HepG2 (cell line): ENCODE measurements around the gene VAMP8. TPM values are rescaled to one million over a fixed set of nuclear protein-coding genes. Genes with fewer than 3 reads are reported as not detected.

Source experiments
- AGO1 ChIP-seq: fragments of 200-400 bp; formaldehyde crosslinking; IDR thresholded peaks from 2 replicates; pipeline ENCODE4 v1.6.1; 2017; ENCODE audit warnings: mild to moderate bottlenecking, low read depth, low read length, moderate library complexity; ENCODE audit not compliant: poor library complexity, severe bottlenecking
- DMAP1 ChIP-seq: IDR thresholded peaks from 2 replicates; pipeline ENCODE4 v1.6.1; 2016
- EP300 ChIP-seq, 3 experiments: sonication (generic) in 1 of 3; formaldehyde crosslinking in 1 of 3; IDR thresholded peaks; 2 replicates each; pipeline versions ENCODE4 v1.5.1 to v1.6.1; 2011 to 2020; ENCODE audit warnings: low read depth in 2 of 3, low read length in 2 of 3, borderline replicate concordance in 1 of 3, improper control_type of control experiment in 1 of 3, mild to moderate bottlenecking in 1 of 3, missing genetic modification reagents in 1 of 3, moderate library complexity in 1 of 3
- HDAC1 ChIP-seq: sonication (generic); formaldehyde crosslinking; IDR thresholded peaks from 2 replicates; pipeline ENCODE4 v1.5.1; 2020; ENCODE audit warnings: mild to moderate bottlenecking, missing genetic modification reagents
- HNF4A ChIP-seq: sonication (generic); formaldehyde crosslinking; IDR thresholded peaks from 2 replicates; pipeline ENCODE4 v1.4.0; 2020; ENCODE audit warnings: missing genetic modification reagents
- KLF12 ChIP-seq: sonication (generic); formaldehyde crosslinking; IDR thresholded peaks from 2 replicates; pipeline ENCODE4 v1.4.0; 2020; ENCODE audit warnings: missing genetic modification reagents, borderline replicate concordance
- MATR3 ChIP-seq: sonication (generic); formaldehyde crosslinking; IDR thresholded peaks from 2 replicates; pipeline ENCODE4 v1.4.0; 2020; ENCODE audit warnings: missing genetic modification reagents
- NR2C2 ChIP-seq: sonication (generic); formaldehyde crosslinking; IDR thresholded peaks from 2 replicates; pipeline ENCODE4 v1.4.0; 2020; ENCODE audit warnings: missing genetic modification reagents, mild to moderate bottlenecking, moderate library complexity, borderline replicate concordance
- PATZ1 ChIP-seq: sonication (generic); formaldehyde crosslinking; IDR thresholded peaks from 2 replicates; pipeline ENCODE4 v1.4.0; 2020; ENCODE audit warnings: missing genetic modification reagents
- RXRA ChIP-seq: sonication (generic); formaldehyde crosslinking; IDR thresholded peaks from 2 replicates; pipeline ENCODE4 v1.5.1; 2020; ENCODE audit warnings: missing genetic modification reagents
- SOX5 ChIP-seq: IDR thresholded peaks from 2 replicates; pipeline ENCODE4 v1.6.1; 2016; ENCODE audit warnings: borderline replicate concordance
- ZBTB46 ChIP-seq: sonication (generic); formaldehyde crosslinking; IDR thresholded peaks from 2 replicates; pipeline ENCODE4 v1.4.0; 2020; ENCODE audit warnings: mild to moderate bottlenecking, missing genetic modification reagents, borderline replicate concordance
- ZNF256 ChIP-seq: sonication (generic); formaldehyde crosslinking; conservative IDR thresholded peaks from 2 replicates; pipeline ENCODE4 v1.4.0; 2020; ENCODE audit warnings: missing genetic modification reagents
- ZNF329 ChIP-seq: sonication (generic); formaldehyde crosslinking; IDR thresholded peaks from 2 replicates; pipeline ENCODE4 v1.9.0; 2021; ENCODE audit warnings: low read depth, mild to moderate bottlenecking, missing genetic modification reagents
- ZNF333 ChIP-seq: sonication (generic); formaldehyde crosslinking; IDR thresholded peaks from 2 replicates; pipeline ENCODE4 v1.4.0; 2020; ENCODE audit warnings: mild to moderate bottlenecking, missing genetic modification reagents, borderline replicate concordance
- ZNF556 ChIP-seq: sonication (generic); formaldehyde crosslinking; IDR thresholded peaks from 2 replicates; pipeline ENCODE4 v1.4.0; 2020; ENCODE audit warnings: mild to moderate bottlenecking, missing genetic modification reagents, borderline replicate concordance
- ZNF576 ChIP-seq: sonication (generic); formaldehyde crosslinking; IDR thresholded peaks from 2 replicates; pipeline ENCODE4 v1.4.0; 2020; ENCODE audit warnings: mild to moderate bottlenecking, missing genetic modification reagents
- ZNF687 ChIP-seq: sonication (generic); formaldehyde crosslinking; IDR thresholded peaks from 2 replicates; pipeline ENCODE4 v1.5.1; 2020; ENCODE audit warnings: mild to moderate bottlenecking, missing genetic modification reagents, moderate library complexity
- ZNF7 ChIP-seq: IDR thresholded peaks from 2 replicates; pipeline ENCODE4 v1.6.1; 2016; ENCODE audit warnings: missing biosample characterization, missing genetic modification reagents
- ZNF788 ChIP-seq: sonication (generic); formaldehyde crosslinking; IDR thresholded peaks from 2 replicates; pipeline ENCODE4 v1.5.0; 2020; ENCODE audit warnings: mild to moderate bottlenecking, missing genetic modification reagents, borderline replicate concordance
- polyA plus RNA-seq, 8 experiments: library from polyadenylated mRNA; depleted of rRNA in 3 of 8; stranded (reverse) in 7 of 8; unstranded in 1 of 8; fragments of >200 nt; fragmentation: Illumina TruSeq in 4 of 8; extraction: Trizol in 4 of 8; gene quantifications; 2 replicates each; pipeline versions ENCODE4 v1.2.1 to v1.2.3, GENCODE V29; 2011 to 2016; ENCODE audit warnings: low read depth in 4 of 8, missing spikeins in 1 of 8, mixed read lengths in 1 of 8; ENCODE audit not compliant: insufficient read depth in 1 of 8
- total RNA-seq, 5 experiments: library from RNA; depleted of rRNA; stranded (reverse); fragments of >200 nt; fragmentation: Illumina TruSeq; extraction: Trizol; gene quantifications; 2 replicates each; pipeline ENCODE4 v1.2.3, GENCODE V29; 2016; ENCODE audit warnings: low read depth in 1 of 5

VAMP8 gene
- total and polyA plus RNA-seq, 2 of the 13 experiments (the other 11 are each of a cell fraction or from before 2014, with no cell fraction given) = 83.3 to 157 TPM

GRCh38 chr2:85577386-85578242, at the start of gene VAMP8 (continued):
- TF ChIP-seq ZNF687 = peak; percentile 81
- no peak for TF ChIP-seq ZNF576 (CRISPR knock-in tag)
- TF ChIP-seq EP300 (IDR thresholded peaks at IDR 0.05; ENCODE audit: low read depth in 2 of 2, low read length in 2 of 2) = no peak
- TF ChIP-seq EP300 (CRISPR knock-in tag; IDR thresholded peaks at IDR 0.05; ENCODE audit: borderline replicate concordance) = no peak
- no peak for TF ChIP-seq ZNF329 (CRISPR knock-in tag)
- peak; percentile 49; the same call in 1 of the 2 replicates for TF ChIP-seq ZNF788
- peak; percentile 50; the same call in 1 of the 2 replicates for TF ChIP-seq PATZ1 (CRISPR knock-in tag)
- TF ChIP-seq AGO1 = peak; percentile 42
- TF ChIP-seq ZBTB46 = no peak
- 0 out of 2 replicates have a peak, but pooled peaks have one; percentile 8 for TF ChIP-seq SOX5 (CRISPR knock-in tag)
- no peak for TF ChIP-seq HNF4A (CRISPR knock-in tag)
- no peak for TF ChIP-seq ZNF333
- TF ChIP-seq MATR3 = no peak
- TF ChIP-seq ZNF256 (CRISPR knock-in tag) = no peak
- 0 out of 2 replicates have a peak, but pooled peaks have one; percentile 11 for TF ChIP-seq ZNF556 (CRISPR knock-in tag)
- peak; percentile 20; the same call in 1 of the 2 replicates for TF ChIP-seq ZNF7 (CRISPR knock-in tag)
- peak; percentile 42 for TF ChIP-seq NR2C2
- no peak for TF ChIP-seq KLF12
- TF ChIP-seq DMAP1 (CRISPR knock-in tag) = peak; percentile 58; the same call in 1 of the 2 replicates
- TF ChIP-seq HDAC1 (CRISPR knock-in tag) = 0 out of 2 replicates have a peak, but pooled peaks have one; percentile 39
- peak; percentile 20 for TF ChIP-seq RXRA
